ENCODE results near the gene PRAC2.

GRCh38 chr17:48757524-48757961, 34.6 kb downstream of the PRAC2 start:
- TF ChIP-seq CTCF (IDR thresholded peaks at IDR 0.05) (no peak), POLR2A (IDR thresholded peaks at IDR 0.05) (no peak)
